GM11168 (cell line): ENCODE measurements around the gene FAM20C.

Experiments
- in situ Hi-C: fragments of 300-500 bp; cut with MboI; formaldehyde crosslinking; loops from one replicate; pipeline ENCODE4 v1.12.0; 2022; ENCODE audit warnings: low sequenced_read_pairs; ENCODE audit not compliant: unreplicated experiment

The FAM20C gene

DNA sequence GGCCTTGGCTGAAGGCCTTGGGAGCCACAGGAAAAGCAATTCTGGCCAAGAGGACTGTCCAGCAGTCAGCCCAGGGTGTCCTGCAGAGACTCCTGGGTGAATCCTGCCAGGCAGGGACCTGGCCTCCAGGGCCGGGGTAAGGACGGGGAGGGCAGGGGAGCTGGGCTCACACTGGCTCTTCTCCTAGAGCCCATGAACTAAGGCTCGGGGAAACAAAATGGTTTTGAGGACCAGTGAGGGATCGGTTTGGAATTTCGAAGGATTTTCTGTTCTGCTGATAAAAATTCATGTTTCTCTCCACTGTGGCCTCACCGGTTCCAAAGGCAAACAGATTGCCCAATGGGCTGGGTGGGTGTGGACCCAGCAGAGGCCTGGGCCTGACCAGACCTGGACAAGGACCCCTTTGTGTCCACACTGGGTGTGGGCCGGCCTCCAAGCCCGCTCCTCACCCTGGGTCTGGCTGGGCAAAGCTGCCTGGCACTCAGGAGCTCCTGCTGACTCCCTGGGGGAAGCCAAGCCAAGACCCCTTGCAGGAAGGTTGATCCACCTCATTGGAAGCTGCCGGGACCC is 27.3 kb downstream of the FAM20C start:
- in situ Hi-C loops: no loop called here

DNA sequence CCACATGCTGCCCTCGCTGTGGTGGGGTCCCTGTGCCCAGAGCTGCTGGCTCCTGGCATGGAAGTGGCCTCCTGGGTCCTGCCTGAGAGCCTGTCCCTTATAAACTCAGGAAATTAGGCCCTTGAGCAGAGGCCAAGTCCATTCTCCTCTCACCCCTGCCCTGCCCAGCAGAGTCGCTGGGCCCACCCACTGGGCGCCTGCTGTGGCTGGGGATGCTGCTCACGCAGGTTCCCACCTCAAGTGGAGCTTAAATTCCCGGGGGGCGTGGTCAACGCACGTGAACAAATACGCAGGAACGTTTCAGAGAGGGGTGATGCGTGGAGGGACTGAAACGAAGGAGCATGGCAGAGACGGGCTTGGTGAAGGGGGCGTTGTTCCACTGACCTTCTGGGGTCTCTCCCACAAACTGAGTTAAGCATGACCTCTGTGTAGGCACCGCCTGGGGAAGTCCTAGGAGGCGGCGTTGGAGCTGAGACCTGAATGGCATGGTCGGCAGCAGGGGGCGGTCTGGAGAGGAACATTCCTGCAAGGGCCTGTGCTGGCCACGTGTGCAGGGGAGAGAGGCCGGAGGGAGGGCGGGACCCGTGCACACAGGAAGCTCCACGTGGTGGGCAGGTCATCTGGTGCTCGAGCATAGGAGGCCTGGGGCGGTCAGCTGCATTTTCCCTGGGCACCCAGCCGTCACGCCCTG is 27.9 kb downstream of the FAM20C start:
- in situ Hi-C loops: no loop called here

DNA sequence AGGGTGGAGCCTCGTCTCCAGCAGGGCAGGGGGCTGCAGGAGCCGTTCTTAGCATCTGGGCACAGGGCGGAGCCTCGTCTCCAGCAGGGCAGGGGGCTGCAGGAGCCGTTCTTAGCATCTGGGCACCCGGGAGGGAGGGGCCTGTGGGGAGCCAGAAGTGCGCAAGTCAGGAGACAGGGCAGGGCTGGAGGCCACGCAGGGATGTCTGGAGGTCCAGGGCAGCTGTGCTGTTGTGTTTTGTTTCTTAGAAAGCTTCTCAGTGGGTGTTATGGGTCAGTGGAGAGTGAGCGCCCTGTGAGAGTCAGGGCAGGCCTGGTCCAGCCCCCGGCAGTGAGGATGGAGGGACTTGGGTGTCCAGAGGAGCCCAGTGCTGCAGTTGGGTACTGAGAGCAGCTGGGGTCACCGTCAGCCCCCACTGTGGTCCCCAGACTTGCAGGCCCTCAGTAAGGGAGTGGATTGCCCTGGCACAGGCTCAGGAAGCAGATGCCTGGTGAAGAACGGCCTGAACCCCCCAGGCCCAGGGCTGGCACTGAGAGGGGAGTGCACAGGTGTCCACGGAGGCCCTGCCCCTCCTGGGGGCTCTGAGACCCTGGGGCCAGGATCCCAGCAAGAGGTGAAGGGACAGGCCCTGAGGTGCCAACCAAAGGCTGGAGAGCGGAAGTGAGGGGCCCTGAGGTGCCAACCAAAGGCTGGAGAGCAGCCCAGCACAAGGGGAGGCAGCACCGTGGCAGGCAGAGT is 29.8 kb downstream of the FAM20C start:
- in situ Hi-C loops: no loop called here

DNA sequence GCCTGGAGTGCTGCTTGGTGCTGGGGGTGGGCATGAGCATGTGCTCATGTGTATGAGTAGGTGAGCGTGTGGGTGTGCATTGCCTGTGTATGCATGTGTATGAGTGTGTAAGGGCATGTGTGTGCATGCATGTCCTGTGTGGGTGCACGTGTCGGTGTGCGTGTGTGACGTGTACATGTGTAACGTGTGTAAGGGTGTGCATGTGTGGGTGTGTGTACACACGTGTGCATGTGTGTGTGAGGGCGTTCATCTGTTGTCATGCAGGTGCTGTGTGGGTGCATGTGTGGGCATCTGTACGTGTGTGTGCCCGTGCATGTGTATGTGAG is 30.3 kb downstream of the FAM20C start:
- in situ Hi-C loops: no loop called here

DNA sequence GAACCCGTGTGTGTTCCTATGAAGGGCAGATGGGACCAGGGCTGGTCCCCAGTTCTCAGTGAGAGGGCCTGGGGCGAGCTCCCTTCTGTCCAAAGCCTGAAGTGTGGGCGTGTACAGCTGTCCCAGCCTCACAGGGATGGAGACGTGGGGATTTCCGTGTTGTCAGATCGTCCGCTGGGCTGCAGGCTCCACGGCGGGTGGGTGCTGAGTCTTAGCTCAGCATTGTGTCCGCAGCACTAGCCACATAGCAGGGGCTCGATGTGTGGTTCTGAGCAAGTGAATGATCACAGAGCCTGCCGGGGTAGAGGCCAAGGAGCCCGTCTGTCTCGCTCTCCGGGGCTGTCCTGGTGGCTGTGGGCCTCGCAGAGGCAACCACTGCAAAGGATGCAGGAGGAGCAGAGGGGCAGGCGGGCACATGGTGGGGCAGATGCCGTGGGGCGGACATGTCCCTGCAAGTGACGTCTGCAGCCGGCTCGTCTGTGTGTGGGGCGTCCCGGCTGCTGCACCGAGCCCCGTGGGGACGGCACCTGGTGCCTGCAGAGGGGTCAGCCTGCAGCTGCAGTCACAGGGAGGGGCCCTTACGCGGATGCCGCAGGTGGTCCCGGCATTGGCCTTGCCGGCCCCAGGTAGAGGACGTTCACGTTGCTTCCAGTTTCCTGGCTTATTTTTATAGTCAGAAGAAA is 30.9 kb downstream of the FAM20C start:
- in situ Hi-C loops: no loop called here

DNA sequence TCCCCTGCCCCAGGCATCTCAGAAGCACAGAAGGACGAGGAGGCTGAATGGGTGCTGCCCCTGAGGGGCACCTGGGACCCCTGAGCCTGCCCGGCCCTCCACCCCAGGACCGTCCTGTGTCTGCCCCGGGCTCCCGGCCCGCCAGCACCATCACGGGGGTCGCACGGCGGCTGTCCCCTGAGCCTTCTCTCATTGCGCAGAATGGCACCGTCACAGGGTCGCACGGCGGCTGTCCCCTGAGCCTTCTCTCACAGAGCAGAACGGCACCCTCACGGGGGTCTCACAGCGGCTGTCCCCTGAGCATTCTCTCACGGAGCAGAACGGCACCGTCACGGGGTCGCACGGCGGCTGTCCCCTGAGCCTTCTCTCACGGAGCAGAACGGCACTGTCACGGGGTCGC is 31.5 kb downstream of the FAM20C start:
- in situ Hi-C loops: no loop called here

DNA sequence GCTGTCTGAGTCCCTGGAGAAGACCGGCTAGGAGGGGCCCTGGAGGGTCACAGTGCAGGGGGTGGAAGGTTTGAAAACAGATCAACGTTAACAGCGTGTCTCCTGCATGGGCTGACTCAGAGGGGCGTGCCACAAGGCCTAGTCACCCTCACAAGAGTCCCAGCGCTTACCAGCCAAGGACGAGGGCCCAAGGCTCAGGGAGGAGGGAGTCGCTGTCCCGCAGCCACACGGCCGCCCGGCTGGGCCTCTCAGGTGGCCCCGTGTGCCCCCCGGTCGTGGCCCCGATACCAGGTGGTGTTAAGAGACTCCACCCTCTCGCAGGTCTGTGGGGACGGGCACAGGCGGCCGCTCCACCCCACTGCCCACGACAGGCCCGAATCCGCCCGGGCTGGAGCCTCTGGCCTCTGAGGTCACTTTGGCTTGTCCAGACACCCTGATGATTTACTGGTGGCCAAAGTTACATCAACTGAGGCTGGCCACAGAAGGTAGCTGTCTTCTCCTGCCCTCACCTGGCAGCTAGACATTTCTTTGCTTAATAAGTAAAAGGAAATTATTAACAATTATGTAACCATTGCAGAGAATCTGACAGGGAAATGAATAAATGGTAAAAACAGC is 34.0 kb downstream of the FAM20C start:
- in situ Hi-C loops: no loop called here

DNA sequence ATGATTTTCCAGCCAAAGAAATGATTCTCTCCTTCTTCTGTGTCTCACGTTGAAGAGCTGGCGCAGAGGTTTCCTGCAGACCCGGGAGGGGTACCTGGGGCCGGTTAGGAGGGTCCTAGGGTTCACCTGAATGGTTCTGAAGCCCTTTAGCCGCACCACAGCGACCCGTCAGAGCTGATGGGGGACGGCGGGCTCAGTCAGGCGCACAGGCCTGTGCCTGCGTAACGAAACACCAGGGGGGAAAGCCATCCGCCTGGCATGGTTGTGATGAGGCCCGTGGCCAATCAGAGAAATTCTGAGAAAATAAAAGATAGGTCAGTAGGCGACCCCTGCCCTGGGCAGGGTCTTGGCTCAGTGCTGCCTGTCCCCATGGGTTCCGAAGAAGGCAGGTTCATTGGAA is 35.6 kb downstream of the FAM20C start:
- in situ Hi-C loops: no loop called here

DNA sequence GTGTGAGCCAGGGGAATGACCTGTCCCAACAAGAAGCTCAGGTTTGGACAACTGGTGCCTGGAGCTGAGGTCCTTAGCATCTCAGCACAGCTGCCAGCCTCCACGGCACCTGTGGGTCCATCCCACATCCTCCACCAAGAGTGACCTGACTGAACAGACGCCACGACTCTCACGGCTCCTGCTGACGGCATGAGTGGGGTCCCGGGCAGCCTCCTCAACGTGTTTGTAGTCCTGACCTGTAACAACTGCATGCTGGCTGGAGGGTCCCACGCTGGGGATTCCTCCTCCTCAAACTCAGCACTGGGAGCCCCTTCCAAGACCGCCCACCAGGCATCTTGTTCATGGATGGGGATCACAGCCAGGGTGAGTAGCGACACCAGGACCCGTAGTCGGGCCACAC is 36.2 kb downstream of the FAM20C start:
- in situ Hi-C loops: no loop called here

DNA sequence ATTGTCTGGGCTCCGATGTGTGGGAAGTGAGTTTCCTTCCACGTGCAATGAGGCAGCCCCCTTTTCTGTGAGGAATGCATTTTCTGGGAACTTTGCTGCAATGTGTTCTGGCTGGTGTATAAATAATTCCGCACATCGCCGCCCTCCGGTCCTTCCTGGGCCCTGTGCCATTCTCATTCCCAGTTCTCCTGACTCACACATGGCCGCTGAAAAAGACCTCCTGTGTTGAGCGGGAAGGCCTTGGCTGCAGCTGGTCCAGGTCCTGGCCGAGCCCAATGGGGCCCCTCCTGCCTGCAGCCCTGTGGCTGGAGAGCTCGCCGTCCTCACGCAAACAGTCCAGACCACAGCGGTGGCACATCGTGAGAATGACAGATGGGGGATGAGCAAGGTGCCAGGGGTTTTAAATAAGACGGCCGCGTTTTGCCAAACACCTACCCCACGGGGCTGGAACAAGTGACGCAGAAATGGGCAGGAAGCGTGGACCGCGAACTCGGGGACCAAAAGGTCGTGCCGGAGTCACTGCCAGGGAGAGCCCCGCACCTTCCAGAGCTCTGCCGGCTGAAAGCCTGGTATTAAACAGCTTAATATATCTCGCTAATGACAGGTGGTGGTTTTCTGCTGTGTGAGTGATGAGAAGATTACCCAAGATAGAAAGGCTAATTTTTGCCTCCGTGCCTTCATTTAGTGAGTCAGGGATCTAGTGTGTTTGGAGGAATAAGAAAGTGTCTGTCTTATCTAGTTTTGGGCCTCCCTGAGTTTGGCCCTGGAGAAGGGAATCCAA is 37.0 kb downstream of the FAM20C start:
- in situ Hi-C loops: no loop called here

DNA sequence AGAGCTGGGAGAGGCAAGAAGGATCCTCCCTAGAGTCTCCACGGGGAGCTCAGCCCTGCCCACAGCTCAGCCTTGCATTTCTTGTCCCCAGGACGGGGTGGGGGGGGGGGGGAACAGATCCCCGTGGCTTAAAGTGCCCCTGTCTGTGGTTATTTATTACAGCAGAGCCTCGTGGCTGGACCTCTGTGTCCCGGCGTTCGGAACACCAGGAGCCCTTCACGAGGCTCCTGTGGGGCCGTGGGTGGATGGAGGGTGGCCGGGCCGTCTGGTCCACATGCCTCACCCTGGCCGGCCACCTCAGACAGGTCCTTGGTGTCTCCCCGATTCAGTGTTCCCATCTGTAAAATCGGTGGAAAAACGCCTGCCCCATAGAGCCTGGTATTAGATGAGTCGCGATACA is 37.9 kb downstream of the FAM20C start:
- in situ Hi-C loops: no loop called here

DNA sequence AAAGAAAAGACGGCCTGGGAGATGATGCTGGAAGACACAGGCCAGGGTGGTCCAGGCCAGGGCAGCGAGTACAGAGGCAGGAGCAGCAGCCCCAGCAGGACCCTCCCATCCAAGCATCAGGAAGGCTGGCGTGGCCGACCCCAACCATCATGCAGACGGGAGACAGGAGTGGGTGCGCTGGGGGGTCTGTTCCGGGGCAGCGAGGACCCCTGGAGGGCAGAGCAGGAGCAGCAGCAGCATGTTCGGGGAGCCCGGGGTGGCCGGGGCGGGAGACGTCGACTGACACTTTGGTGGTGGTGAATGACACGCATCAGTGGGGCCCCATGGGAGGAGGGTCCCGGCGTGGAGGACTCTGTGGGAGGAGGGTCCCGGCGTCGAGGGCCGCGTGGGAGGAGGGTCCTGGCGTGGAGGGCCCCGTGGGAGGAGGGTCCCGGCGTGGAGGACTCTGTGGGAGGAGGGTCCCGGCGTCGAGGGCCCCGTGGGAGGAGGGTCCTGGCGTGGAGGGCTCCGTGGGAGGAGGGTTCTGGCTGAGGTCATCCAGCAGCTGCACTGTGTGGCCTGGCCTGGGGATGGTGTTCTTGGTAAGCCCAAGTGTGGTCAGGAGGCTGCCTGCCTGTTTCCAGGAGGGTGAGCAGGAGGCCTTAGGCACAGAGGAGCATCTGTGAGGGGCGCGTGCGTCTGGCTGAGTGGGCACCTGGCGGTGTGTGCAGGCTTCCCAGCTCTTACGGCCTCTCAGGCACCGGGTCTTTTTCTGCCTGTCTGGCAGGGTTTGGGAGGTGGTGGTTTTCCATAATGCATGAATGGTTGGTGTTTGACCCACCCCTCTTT is 38.9 kb downstream of the FAM20C start:
- in situ Hi-C loops: no loop called here

DNA sequence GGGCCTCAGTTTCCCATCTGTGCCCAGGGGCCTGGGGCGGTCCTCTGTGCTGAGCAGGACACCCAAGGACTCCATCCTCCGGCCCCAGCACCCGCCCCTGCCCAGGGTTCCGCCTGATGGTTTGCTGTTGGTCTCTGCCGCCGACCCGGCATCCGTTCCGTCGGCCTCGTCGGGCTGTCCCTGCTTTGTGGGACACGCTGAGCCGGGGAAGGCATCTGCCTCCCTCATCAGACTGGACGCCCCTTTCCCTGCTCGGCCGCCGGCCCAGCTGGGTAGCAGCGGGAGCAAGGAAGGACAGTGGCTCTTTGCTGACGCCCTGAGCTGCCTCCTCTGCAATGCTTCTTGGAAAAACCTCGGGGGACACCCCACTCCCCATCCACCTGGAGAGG is 39.5 kb downstream of the FAM20C start:
- in situ Hi-C loops: no loop called here

DNA sequence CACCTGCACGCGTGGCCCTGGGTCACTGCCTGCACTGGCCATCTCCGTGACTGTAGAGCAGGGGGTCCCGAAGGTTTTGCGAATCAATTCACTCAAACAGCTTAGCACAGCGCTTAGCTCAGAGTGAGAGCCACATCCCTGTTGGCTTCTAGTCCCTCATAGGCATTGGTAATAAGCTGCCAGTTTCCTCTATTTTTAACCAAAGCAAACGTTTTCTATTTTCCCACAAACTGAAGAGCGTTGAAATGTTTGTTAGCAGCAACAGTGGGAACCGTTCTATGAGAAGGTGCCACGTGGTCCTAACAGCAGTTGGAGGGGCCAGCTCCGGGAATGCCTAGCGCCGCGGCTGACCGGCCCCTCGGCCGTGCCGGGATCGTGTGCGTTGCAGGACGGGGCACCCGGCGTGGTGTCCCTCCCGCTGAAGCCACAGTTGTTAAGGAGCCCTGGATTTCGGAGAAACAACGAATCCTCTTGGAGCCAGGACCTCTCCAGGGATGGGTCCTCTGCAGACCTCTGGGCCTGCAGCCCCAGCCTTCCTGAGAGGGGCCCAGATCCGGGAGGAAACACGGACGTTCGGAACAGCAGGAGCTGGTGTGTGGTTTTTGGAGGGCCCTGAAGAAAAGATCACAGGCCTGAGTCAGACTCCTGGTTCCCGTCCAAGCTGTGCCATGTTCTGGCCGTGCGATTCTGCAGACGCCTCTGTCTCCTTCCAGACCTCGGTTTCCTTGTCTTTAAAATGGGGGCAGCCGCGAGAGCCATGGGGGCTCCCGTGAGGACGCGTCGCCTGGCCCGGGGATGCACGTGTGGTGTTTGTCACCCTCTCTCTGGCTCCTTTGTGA is 40.3 kb downstream of the FAM20C start:
- in situ Hi-C loops: no loop called here

DNA sequence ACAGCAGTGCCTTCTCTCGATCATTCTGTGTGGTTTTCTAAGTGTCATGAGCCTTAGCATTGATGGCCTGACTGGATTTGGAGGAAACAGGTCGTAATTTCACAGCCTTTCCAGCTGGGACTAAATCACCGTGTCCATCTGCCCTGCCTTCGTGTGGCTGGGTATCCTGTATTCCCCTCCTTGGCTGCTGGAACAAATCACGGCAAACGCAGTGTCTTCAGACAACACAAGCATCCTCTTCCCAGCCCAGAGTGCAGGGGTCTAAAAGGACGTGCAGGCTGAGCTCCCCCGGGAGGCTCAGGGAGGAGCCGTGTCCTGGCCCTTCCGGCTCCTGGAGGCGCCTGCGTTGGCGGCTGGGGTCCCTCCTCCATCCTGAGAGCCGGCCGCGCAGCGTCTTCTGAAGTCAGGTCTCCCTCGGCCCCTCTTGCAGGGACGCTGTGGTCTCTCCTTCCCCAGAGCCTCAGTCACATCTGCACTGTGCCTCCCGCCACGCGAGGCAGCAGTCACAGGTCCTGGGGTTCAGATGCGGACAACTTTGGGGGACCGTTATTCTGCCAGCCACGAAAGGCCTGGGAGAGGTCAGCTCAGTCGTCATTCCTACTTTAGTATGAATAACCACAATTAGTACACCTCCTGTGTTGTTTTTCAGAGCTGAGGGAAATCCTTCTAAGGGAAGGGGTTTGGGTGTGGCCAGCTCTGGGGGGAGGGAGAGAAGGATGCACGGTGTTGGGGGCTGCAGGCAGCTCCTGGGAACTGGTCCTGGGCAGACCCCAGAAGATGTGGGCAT is 41.1 kb downstream of the FAM20C start:
- in situ Hi-C loops: no loop called here

DNA sequence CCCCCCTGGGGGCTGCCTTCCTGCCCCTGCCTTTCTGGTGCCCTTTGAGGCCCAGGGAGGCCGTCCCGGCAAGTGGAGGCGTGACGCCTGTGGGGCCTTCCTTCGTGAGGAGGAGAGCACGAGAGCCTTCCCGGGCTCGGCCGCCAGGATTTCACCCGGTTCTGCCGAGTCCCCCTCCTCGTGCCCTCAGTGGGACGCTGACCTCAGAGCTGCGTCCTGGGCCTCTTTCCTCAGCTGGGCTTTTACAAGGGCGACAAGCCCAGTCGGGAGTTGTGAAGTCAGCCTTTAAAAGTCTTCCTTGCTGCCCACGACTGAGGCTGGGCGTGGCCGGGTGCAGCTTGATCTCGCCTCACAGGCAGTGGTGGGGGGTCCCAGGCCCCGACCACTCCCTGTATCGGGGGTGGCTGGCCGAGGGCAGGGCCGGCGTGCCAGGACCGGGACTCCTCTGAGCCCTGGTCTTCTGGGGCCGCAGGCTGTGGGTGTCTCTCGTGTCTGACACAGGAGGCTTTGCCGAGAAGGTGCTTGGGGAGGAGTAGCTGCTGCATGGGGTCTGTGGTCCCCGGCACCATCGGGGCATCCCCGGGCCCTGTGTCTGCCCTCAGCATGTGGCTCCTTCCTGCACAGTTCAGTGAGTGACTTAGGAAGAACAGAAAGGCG is 41.8 kb downstream of the FAM20C start:
- in situ Hi-C loops: no loop called here
